CD14-positive monocyte (primary cell): Measurements from ENCODE around the gene GAP43. TPM values are rescaled to one million over a fixed set of nuclear protein-coding genes. Genes with fewer than 3 reads are reported as not detected.

ENCODE experiments used
- DNase-seq, 3 donors: peaks; one replicate each; pipeline ENCODE4 v3.0.0-alpha.2; 2011 to 2022
- H2AFZ ChIP-seq: 2 replicates; pipeline ENCODE4 v1.6.0; 2012; ENCODE audit warnings: mild to moderate bottlenecking, low read depth, low read length, inconsistent platforms; ENCODE audit not compliant: insufficient read depth, poor library complexity, severe bottlenecking
- H3K27ac ChIP-seq, 2 donors: 1 replicate in 1 of 2; 2 replicates in 1 of 2; pipeline ENCODE4 v1.5.1; 2012 to 2013; ENCODE audit warnings: low read length in 2 of 2, control low read depth in 1 of 2, inconsistent platforms in 1 of 2, low read depth in 1 of 2, mild to moderate bottlenecking in 1 of 2
- H3K27me3 ChIP-seq, 2 donors: one replicate each; pipeline versions ENCODE4 v1.6.0 to v1.6.1; 2011 to 2013; ENCODE audit warnings: low read length in 2 of 2; ENCODE audit not compliant: control insufficient read depth in 2 of 2, insufficient read depth in 2 of 2
- H3K36me3 ChIP-seq, 2 donors: replicated peaks in 1 of 2; 1 replicate in 1 of 2; 2 replicates in 1 of 2; pipeline versions ENCODE4 v1.5.1 to v1.6.1; 2012 to 2013; ENCODE audit warnings: low read length in 2 of 2, control low read depth in 1 of 2, inconsistent platforms in 1 of 2, mild to moderate bottlenecking in 1 of 2; ENCODE audit not compliant: insufficient read depth in 2 of 2, control insufficient read depth in 1 of 2
- H3K4me1 ChIP-seq, 2 donors: 1 replicate in 1 of 2; 2 replicates in 1 of 2; pipeline versions ENCODE4 v1.5.1 to v1.6.1; 2012 to 2013; ENCODE audit warnings: low read length in 2 of 2, control low read depth in 1 of 2, inconsistent platforms in 1 of 2, mild to moderate bottlenecking in 1 of 2, moderate library complexity in 1 of 2; ENCODE audit not compliant: insufficient read depth in 2 of 2, control insufficient read depth in 1 of 2
- H3K4me2 ChIP-seq: replicated peaks from 2 replicates; pipeline ENCODE3; 2012; ENCODE audit warnings: low read length, moderate library complexity, mild to moderate bottlenecking; ENCODE audit not compliant: poor library complexity, severe bottlenecking; ENCODE audit errors: extremely low read depth
- H3K4me3 ChIP-seq, 3 experiments: fragments of 200-600 bp in 1 of 3; sonication (generic) in 1 of 3; replicated peaks in 1 of 3; 1 replicate in 2 of 3; 2 replicates in 1 of 3; pipeline ENCODE4 v1.5.1; 2011 to 2013; ENCODE audit warnings: low read length in 3 of 3, mild to moderate bottlenecking in 3 of 3, control low read depth in 2 of 3, low read depth in 2 of 3, inconsistent platforms in 1 of 3, moderate library complexity in 1 of 3
- H3K79me2 ChIP-seq: 2 replicates; pipeline ENCODE4 v1.6.0; 2012; ENCODE audit warnings: mild to moderate bottlenecking, control low read depth, inconsistent platforms, low read length, moderate library complexity; ENCODE audit not compliant: insufficient read depth
- H3K9ac ChIP-seq: 2 replicates; pipeline ENCODE4 v1.6.0; 2017; ENCODE audit warnings: low read length, mild to moderate bottlenecking; ENCODE audit not compliant: insufficient read depth, poor library complexity, severe bottlenecking
- H3K9me3 ChIP-seq, 2 donors: replicated peaks in 1 of 2; 1 replicate in 1 of 2; 2 replicates in 1 of 2; pipeline versions ENCODE4 v1.5.1 to v1.6.1; 2012 to 2013; ENCODE audit warnings: low read length in 2 of 2, control low read depth in 1 of 2; ENCODE audit not compliant: control insufficient read depth in 1 of 2, insufficient read depth in 1 of 2
- H4K20me1 ChIP-seq: 2 replicates; pipeline ENCODE4 v1.6.0; 2012; ENCODE audit warnings: mild to moderate bottlenecking, low read length, control low read depth, moderate library complexity; ENCODE audit not compliant: insufficient read depth
- H3K27ac Mint-ChIP-seq, 7 donors: one replicate each; pipeline ENCODE4 v1.8.0; 2020; ENCODE audit warnings: mild to moderate bottlenecking in 7 of 7, mixed read lengths in 7 of 7, moderate library complexity in 6 of 7, inconsistent platforms in 2 of 7
- H3K27me3 Mint-ChIP-seq, 3 donors: one replicate each; pipeline ENCODE4 v1.8.0; 2021 to 2022; ENCODE audit warnings: low read depth in 3 of 3, mild to moderate bottlenecking in 3 of 3, mixed read lengths in 3 of 3, moderate library complexity in 3 of 3, inconsistent platforms in 1 of 3
- H3K36me3 Mint-ChIP-seq, 2 donors: one replicate each; pipeline ENCODE4 v1.8.0; 2020; ENCODE audit warnings: mixed read lengths in 2 of 2, inconsistent platforms in 1 of 2, mild to moderate bottlenecking in 1 of 2
- H3K4me1 Mint-ChIP-seq: one replicate; pipeline ENCODE4 v1.8.0; 2020; ENCODE audit warnings: mild to moderate bottlenecking, mixed read lengths
- H3K4me3 Mint-ChIP-seq, 2 donors: one replicate each; pipeline ENCODE4 v1.8.0; 2020; ENCODE audit warnings: mild to moderate bottlenecking in 2 of 2, mixed read lengths in 2 of 2, moderate library complexity in 1 of 2
- H3K9me3 Mint-ChIP-seq, 7 donors: one replicate each; pipeline ENCODE4 v1.8.0; 2020 to 2022; ENCODE audit warnings: mixed read lengths in 7 of 7, mild to moderate bottlenecking in 6 of 7, moderate library complexity in 6 of 7, inconsistent platforms in 2 of 7
- whole genome bisulfite sequencing: methylation state at CpG from one replicate; pipeline ENCODE4 v1.1.5; 2013; ENCODE audit warnings: missing lambda C conversion rate; ENCODE audit not compliant: insufficient coverage; 5-methylcytosine and 5-hydroxymethylcytosine counted together
- intact Hi-C, 2 donors: fragments of 100-400 bp; cut with micrococcal nuclease; formaldehyde crosslinking; loops; one replicate each; pipeline versions ENCODE4 v1.15.0 to v1.15.1; 2023
- polyA plus RNA-seq, 3 donors: library from polyadenylated mRNA; depleted of rRNA in 1 of 3; unstranded in 2 of 3; stranded (reverse) in 1 of 3; fragments of 300-500 nt in 2 of 3; fragments of >200 nt in 1 of 3; fragmentation: Illumina TruSeq in 2 of 3; gene quantifications; 1 replicate in 2 of 3; 2 replicates in 1 of 3; pipeline ENCODE4 v1.2.3, GENCODE V29; 2012 to 2021
- TF ChIP-seq, protein P1 (sequence below): fragments of 200-600 bp; IDR thresholded peaks from one replicate; pipeline ENCODE4 v1.8.0; 2022; ENCODE audit warnings: antibody characterized with exemption, mild to moderate bottlenecking

GAP43 gene
- polyA plus RNA-seq, 3 donors: not detected

DNA sequence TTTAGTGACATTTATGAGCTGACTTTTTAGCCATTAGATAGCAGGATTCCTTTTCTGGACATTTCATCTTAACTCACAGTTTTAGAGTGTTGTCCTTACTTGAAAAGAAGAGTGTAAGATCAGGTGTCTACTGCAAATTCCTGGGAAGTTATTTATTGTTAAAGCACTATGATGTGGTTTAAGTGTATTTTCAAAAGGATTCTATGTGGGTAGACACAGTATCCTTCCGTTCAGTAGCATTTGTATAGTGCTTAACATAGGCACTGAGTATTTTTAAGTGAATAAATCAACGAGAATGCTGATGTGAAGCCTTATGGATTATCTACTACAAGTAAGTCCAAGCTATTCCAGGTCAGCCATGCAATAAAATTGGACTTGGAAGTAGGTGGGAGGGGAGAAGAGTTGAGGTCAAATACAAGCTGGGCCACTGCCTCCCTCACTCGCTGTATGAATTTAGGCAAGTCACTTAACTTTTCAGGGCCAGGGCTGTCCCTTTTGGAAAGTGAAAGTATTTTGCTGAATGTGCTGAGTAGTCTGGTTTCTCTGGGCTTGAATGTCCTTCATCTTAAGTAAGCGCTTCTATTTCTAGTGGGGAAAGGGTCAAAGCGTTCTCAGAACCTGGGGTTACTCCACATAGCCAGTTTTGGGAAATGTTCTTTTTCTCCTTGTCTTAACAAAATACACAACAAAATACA is 48.6 kb downstream of the GAP43 start:
- Histone ChIP-seq H3K4me1 (no peaks in the 10 kb centered on the region), H3K9ac (no peak overlapping the region), H2AFZ (no peak overlapping the region), H3K9me3 (no peaks in the 10 kb centered on the region), H4K20me1 (no peaks in the 10 kb centered on the region), H3K4me3 (no peak overlapping the region), H3K27ac (no peak overlapping the region), H3K4me2 (no peak overlapping the region), H3K79me2 (no peaks in the 10 kb centered on the region), H3K36me3 (no peaks in the 10 kb centered on the region), H3K27me3 (peaks cover 2% of the 10 kb centered on the region in 2 donors)
- Mint-ChIP-seq H3K4me1 (no peaks in the 10 kb centered on the region), H3K27me3 (peaks cover 1 to 14% (median 3%) of the 10 kb centered on the region in 3 donors), H3K4me3 (no peak overlapping the region), H3K27ac (no peak overlapping the region), H3K9me3 (peaks cover 0 to 3% (median 0%) of the 10 kb centered on the region in 7 donors), H3K36me3 (no peaks in the 10 kb centered on the region)
- intact Hi-C loops: no loop called here
- TF ChIP-seq, protein P1, sequence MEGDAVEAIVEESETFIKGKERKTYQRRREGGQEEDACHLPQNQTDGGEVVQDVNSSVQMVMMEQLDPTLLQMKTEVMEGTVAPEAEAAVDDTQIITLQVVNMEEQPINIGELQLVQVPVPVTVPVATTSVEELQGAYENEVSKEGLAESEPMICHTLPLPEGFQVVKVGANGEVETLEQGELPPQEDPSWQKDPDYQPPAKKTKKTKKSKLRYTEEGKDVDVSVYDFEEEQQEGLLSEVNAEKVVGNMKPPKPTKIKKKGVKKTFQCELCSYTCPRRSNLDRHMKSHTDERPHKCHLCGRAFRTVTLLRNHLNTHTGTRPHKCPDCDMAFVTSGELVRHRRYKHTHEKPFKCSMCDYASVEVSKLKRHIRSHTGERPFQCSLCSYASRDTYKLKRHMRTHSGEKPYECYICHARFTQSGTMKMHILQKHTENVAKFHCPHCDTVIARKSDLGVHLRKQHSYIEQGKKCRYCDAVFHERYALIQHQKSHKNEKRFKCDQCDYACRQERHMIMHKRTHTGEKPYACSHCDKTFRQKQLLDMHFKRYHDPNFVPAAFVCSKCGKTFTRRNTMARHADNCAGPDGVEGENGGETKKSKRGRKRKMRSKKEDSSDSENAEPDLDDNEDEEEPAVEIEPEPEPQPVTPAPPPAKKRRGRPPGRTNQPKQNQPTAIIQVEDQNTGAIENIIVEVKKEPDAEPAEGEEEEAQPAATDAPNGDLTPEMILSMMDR: no peak
- DNase-seq: no peak
- WGBS: no CpG with 5 or more reads among the region's 5 CpGs

- DNase-seq: no peak
- peaks cover 2% of the 10 kb centered on the region in 2 donors for H3K27me3 ChIP-seq
- H3K27ac Mint-ChIP-seq: no peak overlapping the region
- no peaks in the 10 kb centered on the region for H3K4me1 Mint-ChIP-seq
- no peaks in the 10 kb centered on the region for H4K20me1 ChIP-seq
- no peak overlapping the region for H3K9ac ChIP-seq
- H3K4me2 ChIP-seq: no peak overlapping the region
- H3K27ac ChIP-seq: no peak overlapping the region
- no peaks in the 10 kb centered on the region for H3K9me3 ChIP-seq
- H3K4me3 Mint-ChIP-seq: no peak overlapping the region
- H2AFZ ChIP-seq: no peak overlapping the region
- intact Hi-C loops: no loop called here
- TF ChIP-seq, protein P1: no peak
- peaks cover 0 to 1% (median 0%) of the 10 kb centered on the region in 7 donors for H3K9me3 Mint-ChIP-seq
- H3K36me3 ChIP-seq: no peaks in the 10 kb centered on the region
- H3K79me2 ChIP-seq: no peaks in the 10 kb centered on the region
- peaks cover 1 to 18% (median 3%) of the 10 kb centered on the region in 3 donors for H3K27me3 Mint-ChIP-seq
- no peak overlapping the region for H3K4me3 ChIP-seq
- no peaks in the 10 kb centered on the region for H3K4me1 ChIP-seq
- no peaks in the 10 kb centered on the region for H3K36me3 Mint-ChIP-seq
- WGBS: 82% methylated on average over 2 of the region's 3 CpGs
These were observed 50.6 kb downstream of the GAP43 start for GRCh38 chr3:115673881-115674280.
